NB4 (cell line): ENCODE data around the gene ZNF148.
"Not testable (repeated sequence)": the region's sequence is repeated elsewhere in the genome, so short reads cannot be mapped to it uniquely, and the experiment has no call there.

Source experiments
- DNase-seq: peaks from one replicate; pipeline ENCODE4 v3.0.0; 2010; ENCODE audit warnings: low read depth
- H3K4me3 ChIP-seq: one replicate; pipeline ENCODE4 v1.5.1; 2011; ENCODE audit warnings: mild to moderate bottlenecking, low read depth, low read length, moderate library complexity
- CTCF ChIP-seq: IDR thresholded peaks from one replicate; pipeline ENCODE4 v1.5.1; 2012; ENCODE audit warnings: low read depth, low read length
- MAX ChIP-seq: IDR thresholded peaks from 2 replicates; pipeline ENCODE4 v1.6.1; 2011; ENCODE audit warnings: low read depth, low read length
- MYC ChIP-seq: IDR thresholded peaks from 2 replicates; pipeline ENCODE4 v1.6.1; 2011; ENCODE audit warnings: low read depth, low read length
- POLR2A ChIP-seq: IDR thresholded peaks from 2 replicates; pipeline ENCODE4 v1.6.1; 2011; ENCODE audit warnings: mild to moderate bottlenecking; ENCODE audit not compliant: insufficient read length; ENCODE audit errors: extremely low read depth

ZNF148 gene

GRCh38 chr3:125406070-125406469 lies 30.9 kb upstream of the ZNF148 start:
- H3K4me3 ChIP-seq: no peak overlapping the region
- no peak for DNase-seq
- no peak for TF ChIP-seq POLR2A
- TF ChIP-seq MAX: no peak
- TF ChIP-seq CTCF: no peak
- no peak for TF ChIP-seq MYC

- not testable (repeated sequence) for DNase-seq
These were observed 30.4 kb upstream of the ZNF148 start for GRCh38 chr3:125405515-125405914.

GRCh38 chr3:125403789-125404188 lies 28.7 kb upstream of the ZNF148 start:
- peak; percentile 24 for DNase-seq
- TF ChIP-seq MYC (no peak), CTCF (peak; percentile 27)
- no peak overlapping the region for H3K4me3 ChIP-seq

More at GRCh38 chr3:125405515-125405914, 30.4 kb upstream of the ZNF148 start:
- H3K4me3 ChIP-seq: not testable (repeated sequence)

- TF ChIP-seq MAX (no peak), CTCF (no peak), MYC (no peak), POLR2A (no peak)
- no peak overlapping the region for H3K4me3 ChIP-seq
- DNase-seq: no peak
These were observed 27.5 kb upstream of the ZNF148 start for GRCh38 chr3:125402639-125403038.

GRCh38 chr3:125401402-125401801 lies 26.3 kb upstream of the ZNF148 start:
- DNase-seq: no peak
- no peak overlapping the region for H3K4me3 ChIP-seq
- no peak for TF ChIP-seq MAX

- DNase-seq: no peak
- TF ChIP-seq MYC (no peak), CTCF (no peak), POLR2A (no peak), MAX (no peak)
These were observed 23.8 kb upstream of the ZNF148 start for GRCh38 chr3:125398952-125399351.

GRCh38 chr3:125395091-125395490 lies 20.0 kb upstream of the ZNF148 start:
- TF ChIP-seq MAX (no peak), MYC (no peak), CTCF (no peak), POLR2A (no peak)
- H3K4me3 ChIP-seq: no peak overlapping the region
- no peak for DNase-seq

More at GRCh38 chr3:125398952-125399351, 23.8 kb upstream of the ZNF148 start:
- no peak overlapping the region for H3K4me3 ChIP-seq
